GM18498 (cell line): ENCODE results near the gene NSMF.

Experiments used
- ATAC-seq: cut with Tn5 transposase; IDR thresholded peaks from one replicate; pipeline ENCODE4 v1.9.1; 2021; ENCODE audit warnings: mild to moderate bottlenecking, moderate library complexity; ENCODE audit not compliant: unreplicated experiment

Gene NSMF

DNA sequence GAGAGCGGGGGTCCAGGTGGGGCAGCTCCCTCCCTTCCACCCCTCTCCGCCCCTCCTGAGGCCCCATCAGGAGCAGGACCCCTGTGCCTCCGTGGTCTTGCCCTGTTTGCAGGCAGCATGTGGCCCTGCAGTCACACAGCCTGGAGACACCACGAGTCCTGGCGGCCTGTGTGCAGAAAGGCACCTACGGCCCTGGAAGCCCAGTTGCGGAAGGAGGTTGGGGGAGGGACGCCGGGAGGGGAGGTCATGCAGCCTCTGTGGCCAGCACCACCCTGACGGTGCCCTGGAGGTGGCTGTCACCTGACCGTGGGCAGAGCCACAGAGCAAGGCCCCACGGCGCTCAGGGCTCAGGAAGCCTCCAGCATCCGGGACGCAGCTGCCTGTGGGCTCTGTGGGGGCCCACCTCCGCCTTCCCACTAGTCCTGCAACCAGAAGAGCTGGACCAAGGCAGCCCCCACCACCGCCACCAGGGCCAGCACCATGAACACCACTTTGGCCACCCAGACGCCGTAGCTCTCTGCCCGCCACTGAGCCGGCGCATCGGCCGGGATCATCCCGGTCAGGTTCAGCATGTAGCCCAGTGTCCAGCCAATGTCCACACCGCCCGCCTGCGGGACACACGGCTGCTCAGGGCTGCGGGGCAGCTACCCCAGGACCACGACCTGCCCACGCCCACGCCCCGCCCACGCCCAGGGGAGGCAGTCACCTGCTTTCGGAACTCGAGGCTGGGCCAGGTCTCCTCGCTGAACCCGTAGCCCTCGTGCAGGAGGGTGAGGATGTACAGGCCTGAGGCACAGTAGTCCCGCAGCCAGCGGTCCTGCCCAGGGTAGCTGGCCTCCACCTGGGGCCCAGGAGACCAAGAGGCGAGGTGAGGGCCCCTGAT lies 24.4 kb downstream of the NSMF start:
- no peak for ATAC-seq

- ATAC-seq, result no peak
Observed at GRCh38 chr9:137433916-137434431, 25.2 kb downstream of the NSMF start.

- no peak for ATAC-seq
Observed at GRCh38 chr9:137433349-137433915, 25.7 kb downstream of the NSMF start.

- no peak for ATAC-seq
Observed at GRCh38 chr9:137432687-137433348, 26.3 kb downstream of the NSMF start.

DNA sequence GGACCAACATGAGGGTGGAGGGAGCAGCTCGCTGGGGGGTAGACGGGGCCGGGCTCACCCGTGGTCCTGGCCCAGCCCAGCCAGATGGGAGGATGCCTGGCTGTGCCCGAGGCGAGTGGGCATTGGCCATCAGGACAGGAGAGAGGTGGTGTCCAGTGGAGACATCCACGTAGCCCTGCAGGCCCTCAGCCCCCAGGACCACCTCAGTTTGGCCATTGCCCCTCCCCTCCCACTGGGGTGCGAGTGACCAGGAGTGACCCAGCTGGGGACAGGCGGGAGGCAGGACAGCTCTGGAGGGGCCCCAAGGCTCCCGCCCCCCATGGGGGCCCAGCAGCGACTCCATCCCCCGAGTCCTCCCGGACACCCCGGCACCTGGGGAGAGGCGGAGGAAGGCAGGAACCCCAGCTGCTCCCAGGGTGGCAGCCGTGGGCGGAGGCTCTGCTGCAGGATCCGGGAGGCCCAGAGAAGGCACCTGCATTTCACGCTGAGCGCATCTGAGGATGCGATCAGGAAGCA lies 27.7 kb downstream of the NSMF start:
- no peak for ATAC-seq

DNA sequence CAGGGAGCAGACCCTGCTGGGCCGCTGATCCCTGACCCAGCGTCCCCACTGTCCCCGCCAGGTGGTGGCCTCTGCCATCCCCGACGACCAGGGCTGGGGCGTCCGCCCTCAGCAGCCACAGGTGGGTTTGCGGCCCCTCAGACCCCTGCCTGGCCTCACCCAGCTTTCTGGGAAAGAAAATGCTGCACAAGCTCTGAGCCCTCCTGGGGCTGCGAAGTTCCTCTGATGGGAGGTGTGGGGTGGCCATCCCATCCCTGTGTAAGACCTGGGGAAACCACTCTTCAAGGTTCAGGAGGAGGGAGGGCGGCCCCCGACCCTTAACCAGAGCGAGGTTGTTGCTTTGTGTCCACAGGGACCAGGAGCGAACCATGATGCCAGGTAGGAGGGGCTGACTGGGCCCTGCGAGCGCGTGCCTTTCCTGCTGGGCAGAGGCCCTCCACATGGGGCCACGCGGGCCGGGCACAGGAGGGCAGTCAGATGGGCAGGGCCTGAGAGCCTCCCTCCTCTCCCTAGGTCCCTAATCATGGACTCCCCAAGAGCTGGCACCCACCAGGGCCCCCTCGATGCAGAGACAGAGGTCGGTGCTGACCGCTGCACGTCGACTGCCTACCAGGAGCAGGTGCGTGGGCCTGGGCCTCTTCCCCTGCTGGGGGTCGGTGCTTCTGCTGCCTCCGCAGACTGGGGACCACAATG lies 28.3 kb downstream of the NSMF start:
- ATAC-seq, result no peak

GRCh38 chr9:137429974-137430722 lies 29.0 kb downstream of the NSMF start:
- no peak for ATAC-seq

DNA sequence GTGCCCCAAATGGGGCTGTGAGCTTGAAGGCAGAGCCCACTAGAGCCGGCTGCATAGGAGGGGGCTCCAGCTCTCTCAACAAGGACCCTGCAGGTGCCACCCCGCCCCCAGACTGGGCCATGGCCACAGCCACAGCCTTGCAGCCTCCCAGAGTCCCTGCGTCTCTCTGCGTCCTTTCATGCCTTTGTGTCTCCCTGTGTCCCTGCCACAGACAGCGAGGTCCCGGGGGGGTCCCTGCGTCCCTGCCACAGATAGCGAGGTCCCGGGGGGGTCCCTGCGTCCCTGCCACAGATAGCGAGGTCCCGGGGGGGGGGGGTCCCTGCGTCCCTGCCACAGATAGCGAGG lies 29.6 kb downstream of the NSMF start:
- ATAC-seq, result no peak

DNA sequence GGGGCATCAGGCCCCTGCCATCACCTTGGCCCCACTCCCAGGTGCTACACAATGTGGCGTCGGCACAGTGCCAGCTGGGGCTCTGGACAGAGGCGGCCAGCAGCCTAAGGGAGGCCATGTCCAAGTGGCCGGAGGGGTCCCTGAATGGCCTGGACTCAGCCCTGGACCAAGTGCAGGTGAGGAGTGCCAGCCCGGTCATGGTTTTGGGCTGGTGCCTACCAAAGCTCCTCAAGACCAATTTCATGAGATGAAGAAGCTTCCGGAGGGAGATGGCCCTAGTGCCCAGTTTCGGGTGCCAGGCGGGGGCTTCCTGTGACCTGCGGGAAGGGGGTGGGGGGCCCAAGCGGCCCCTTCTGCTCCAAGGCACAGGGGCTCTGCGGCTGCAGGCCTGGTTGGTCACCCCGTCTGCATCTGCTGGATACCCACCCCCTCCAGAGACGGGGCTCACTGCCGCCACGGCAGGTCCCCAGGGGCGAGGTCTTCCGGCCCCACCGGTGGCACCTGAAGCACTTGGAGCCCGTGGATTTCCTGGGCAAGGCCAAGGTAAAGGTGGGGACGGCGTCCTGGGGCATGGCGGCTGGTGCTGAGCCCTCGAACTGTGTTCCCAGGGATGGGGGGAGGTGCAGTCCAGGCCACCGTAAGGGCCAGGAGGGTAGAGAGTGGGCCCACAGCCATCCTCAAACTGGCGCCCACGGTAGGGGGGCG lies 30.1 kb downstream of the NSMF start:
- ATAC-seq, result no peak

DNA sequence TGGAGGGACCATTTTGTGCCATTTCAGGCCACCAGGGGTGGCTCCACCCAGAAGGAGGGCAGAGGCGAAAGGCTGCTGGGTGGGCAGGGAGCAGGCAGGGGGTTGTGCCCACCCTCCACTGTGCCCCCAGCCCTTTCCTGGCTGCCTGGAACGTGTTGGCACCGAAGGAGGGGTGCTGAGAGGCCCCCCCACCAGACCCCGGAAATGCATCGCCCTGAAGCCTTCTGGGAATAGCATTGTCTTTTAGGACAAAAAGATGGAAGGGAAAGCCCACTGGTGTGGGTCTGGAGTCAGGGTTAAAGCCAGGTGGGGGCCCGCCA lies 30.9 kb downstream of the NSMF start:
- ATAC-seq, result no peak

GRCh38 chr9:137427454-137428310 lies 31.5 kb downstream of the NSMF start:
- ATAC-seq, result no peak

GRCh38 chr9:137426018-137426681 lies 33.0 kb downstream of the NSMF start:
- no peak for ATAC-seq

GRCh38 chr9:137423514-137424291 lies 35.4 kb downstream of the NSMF start:
- peak; percentile 33 for ATAC-seq

DNA sequence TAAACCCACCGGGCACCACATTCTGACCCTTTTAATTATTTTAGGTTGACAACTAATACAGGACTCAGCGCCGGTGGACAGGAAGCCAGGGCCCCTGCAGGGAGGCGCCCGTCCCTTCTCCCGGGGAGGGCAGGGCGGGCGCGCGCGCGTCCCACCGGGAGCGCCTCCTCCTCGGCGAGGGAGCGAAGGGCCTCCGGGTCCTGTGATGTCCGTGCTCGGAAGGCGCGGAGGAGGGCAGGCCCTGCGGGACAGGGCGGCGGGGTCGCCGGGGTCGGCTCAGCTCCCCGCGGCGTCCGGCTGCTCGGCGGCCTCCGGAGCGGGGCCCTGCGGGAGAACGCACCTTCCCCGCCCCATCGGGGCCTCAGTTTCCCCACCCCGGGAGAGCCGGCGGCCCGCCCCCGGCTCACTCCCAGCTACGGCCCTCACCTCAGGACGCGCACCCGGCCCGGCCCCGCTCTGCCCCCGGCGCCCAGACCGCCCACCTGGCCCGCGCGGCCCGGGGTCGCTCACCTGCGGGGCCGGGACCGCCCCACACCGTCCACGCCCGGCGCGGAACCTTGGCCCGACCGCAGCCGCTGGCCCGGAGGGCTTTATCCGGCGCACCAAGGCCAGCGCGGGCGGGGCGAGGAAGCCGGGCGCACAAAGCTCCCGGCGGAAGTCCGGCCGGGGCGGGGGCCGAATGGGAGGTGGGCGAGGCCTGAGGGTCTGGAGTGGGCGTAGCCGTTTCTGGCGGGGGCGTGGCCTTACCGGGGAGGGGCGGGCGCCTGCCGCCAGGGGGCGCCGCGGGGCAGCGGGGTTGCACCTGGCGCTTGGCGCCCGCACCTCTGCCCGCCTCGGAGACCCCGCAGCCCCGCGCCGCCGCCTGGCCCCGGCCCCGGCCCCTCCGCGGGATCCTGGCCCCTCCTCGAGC lies 36.3 kb downstream of the NSMF start, which contains the start of the genes EXD3 and NOXA1:
TSS of gene EXD3 (minus strand) at position 559 of the 910 bp plus-strand sequence. CDS start 27,805 bp downstream, outside the sequence.
TSS of gene NOXA1 (plus strand) at position 790 of the 910 bp plus-strand sequence. CDS start 137 bp downstream, outside the sequence.
- ATAC-seq, result peak; percentile 91

GRCh38 chr9:137421838-137422603 lies 37.1 kb downstream of the NSMF start:
- ATAC-seq, result no peak
